K562 (cell line): Measurements from ENCODE around the gene PYCR2. TPM values are rescaled to one million over a fixed set of nuclear protein-coding genes. Genes with fewer than 3 reads are reported as not detected.

Experiments
- ATF4 ChIP-seq: fragments of 450-650 bp; formaldehyde crosslinking; IDR thresholded peaks from 2 replicates; pipeline ENCODE4 v1.4.0; 2022; ENCODE audit warnings: mild to moderate bottlenecking, moderate library complexity
- BCLAF1 ChIP-seq, 2 experiments: fragments of 450-650 bp in 1 of 2; IDR thresholded peaks; 2 replicates each; pipeline ENCODE4 v1.6.1; 2011 to 2017; ENCODE audit warnings: low read depth in 2 of 2, antibody characterized with exemption in 1 of 2, borderline replicate concordance in 1 of 2, low read length in 1 of 2, mild to moderate bottlenecking in 1 of 2, mixed read lengths in 1 of 2; ENCODE audit not compliant: control insufficient read depth in 1 of 2
- CBFB ChIP-seq: sonication (generic); formaldehyde crosslinking; IDR thresholded peaks from 2 replicates; pipeline ENCODE4 v1.4.0; 2020; ENCODE audit warnings: mild to moderate bottlenecking, missing genetic modification reagents
- CREB1 ChIP-seq, 2 experiments: sonication (generic) in 1 of 2; formaldehyde crosslinking in 1 of 2; IDR thresholded peaks; 2 replicates each; pipeline versions ENCODE4 v1.6.1 to v1.8.0; 2012 to 2022; ENCODE audit warnings: inconsistent platforms in 1 of 2, mild to moderate bottlenecking in 1 of 2, missing genetic modification reagents in 1 of 2, moderate library complexity in 1 of 2
- CREB3 ChIP-seq: fragments of 450-650 bp; conservative IDR thresholded peaks from 2 replicates; pipeline ENCODE4 v1.6.1; 2016; ENCODE audit warnings: missing genetic modification characterization, low read depth, mild to moderate bottlenecking, missing compliant biosample characterization, moderate library complexity
- CSDE1 ChIP-seq, 2 experiments: fragments of 450-650 bp; IDR thresholded peaks; 2 replicates each; pipeline ENCODE4 v1.6.1; 2016; ENCODE audit warnings: mild to moderate bottlenecking in 1 of 2
- DIDO1 ChIP-seq: fragments of 450-650 bp; IDR thresholded peaks from 2 replicates; pipeline ENCODE4 v1.6.1; 2016; ENCODE audit warnings: low read depth, missing biosample characterization, missing genetic modification characterization
- E2F3 ChIP-seq: fragments of 250-450 bp; sonication (Bioruptor Pico); IDR thresholded peaks from 2 replicates; pipeline ENCODE4 v1.4.0; 2020; ENCODE audit warnings: mild to moderate bottlenecking
- E2F6 ChIP-seq, 2 experiments: IDR thresholded peaks; 2 replicates each; pipeline ENCODE4 v1.6.1; 2011; ENCODE audit warnings: borderline replicate concordance in 1 of 2, control low read depth in 1 of 2, low read depth in 1 of 2, low read length in 1 of 2, mild to moderate bottlenecking in 1 of 2, mixed read lengths in 1 of 2, moderate library complexity in 1 of 2; ENCODE audit not compliant: insufficient read depth in 1 of 2, insufficient read length in 1 of 2, poor library complexity in 1 of 2, severe bottlenecking in 1 of 2; ENCODE audit errors: extremely low read depth in 1 of 2
- HNRNPH1 ChIP-seq: fragments of 200-400 bp; formaldehyde crosslinking; optimal IDR thresholded peaks from 2 replicates; pipeline ENCODE3; 2017; ENCODE audit warnings: low read depth, mild to moderate bottlenecking, low read length, moderate library complexity
- HOXB6 ChIP-seq: fragments of 250-450 bp; sonication (Bioruptor Pico); IDR thresholded peaks from 2 replicates; pipeline ENCODE4 v1.5.1; 2022; ENCODE audit warnings: mild to moderate bottlenecking, borderline replicate concordance
- PURB ChIP-seq: sonication (generic); formaldehyde crosslinking; IDR thresholded peaks from 2 replicates; pipeline ENCODE4 v1.9.0; 2021; ENCODE audit warnings: low read depth, mild to moderate bottlenecking, missing genetic modification reagents
- RBM17 ChIP-seq: fragments of 200-400 bp; formaldehyde crosslinking; IDR thresholded peaks from 2 replicates; pipeline ENCODE4 v1.6.1; 2017; ENCODE audit warnings: low read depth, mild to moderate bottlenecking, low read length, borderline replicate concordance
- SIN3B ChIP-seq: fragments of 450-650 bp; IDR thresholded peaks from 2 replicates; pipeline ENCODE4 v1.6.1; 2017; ENCODE audit warnings: low read depth, mild to moderate bottlenecking, moderate library complexity
- TBP ChIP-seq: optimal IDR thresholded peaks from 2 replicates; pipeline ENCODE3; 2011; ENCODE audit warnings: low read depth, low read length, improper control_type of control experiment
- TEAD1 ChIP-seq, 2 experiments: fragments of 450-650 bp in 1 of 2; sonication (generic) in 1 of 2; formaldehyde crosslinking; IDR thresholded peaks; 2 replicates each; pipeline versions ENCODE4 v1.4.0 to v1.8.0; 2020 to 2022; ENCODE audit warnings: mild to moderate bottlenecking in 2 of 2, missing genetic modification reagents in 1 of 2
- U2AF2 ChIP-seq: fragments of 200-400 bp; formaldehyde crosslinking; optimal IDR thresholded peaks from 2 replicates; pipeline ENCODE3; 2017; ENCODE audit warnings: low read depth, mild to moderate bottlenecking, low read length
- ZNF212 ChIP-seq: fragments of 450-650 bp; formaldehyde crosslinking; IDR thresholded peaks from 2 replicates; pipeline ENCODE4 v1.4.0; 2020; ENCODE audit warnings: mild to moderate bottlenecking
- ZNF507 ChIP-seq: conservative IDR thresholded peaks from 2 replicates; pipeline ENCODE4 v1.6.1; 2017; ENCODE audit warnings: missing genetic modification characterization, missing compliant biosample characterization
- ZNF583 ChIP-seq: fragments of 250-450 bp; sonication (Bioruptor Pico); IDR thresholded peaks from 2 replicates; pipeline ENCODE4 v1.4.0; 2020
- polyA plus RNA-seq, 8 experiments: library from polyadenylated mRNA; depleted of rRNA in 4 of 8; stranded (reverse) in 5 of 8; unstranded in 3 of 8; fragments of >200 nt; fragmentation: Nextera tagmentation in 2 of 8; fragmentation: Illumina TruSeq in 1 of 8; extraction: Ambion mirVana in 2 of 8; extraction: Trizol in 1 of 8; gene quantifications; 2 replicates each; pipeline versions ENCODE4 v1.2.1 to v1.2.3, GENCODE V29; 2011 to 2014; ENCODE audit warnings: inconsistent platforms in 1 of 8, missing spikeins in 1 of 8
- total RNA-seq, 7 experiments: library from RNA; depleted of rRNA in 6 of 7; stranded (reverse); fragments of >200 nt in 6 of 7; fragmentation: Illumina TruSeq in 2 of 7; extraction: Trizol in 2 of 7; gene quantifications; 2 replicates each; pipeline versions ENCODE4 v1.2.1 to v1.2.3, GENCODE V29; 2011 to 2021; ENCODE audit warnings: low replicate concordance in 1 of 7

PYCR2 gene
- total and polyA plus RNA-seq, 9 of the 15 experiments (the other 6 are each of a cell fraction or from before 2014, with no cell fraction given): 5.5 to 219 (median 127) TPM

GRCh38 chr1:225923692-225924555, at the start of gene PYCR2 (continued):
- TF ChIP-seq E2F6 (IDR thresholded peaks at IDR 0.05; ENCODE audit: borderline replicate concordance in 1 of 2, extremely low read depth in 1 of 2, insufficient read depth in 1 of 2, insufficient read length in 1 of 2, low read depth in 1 of 2, low read length in 1 of 2, poor library complexity in 1 of 2, severe bottlenecking in 1 of 2): peak; percentile 62 to 80
- TF ChIP-seq CBFB (CRISPR knock-in tag): peak; percentile 64; the same call in 1 of the 2 replicates
- peak; percentile 65 for TF ChIP-seq ZNF583 (CRISPR knock-in tag)
- TF ChIP-seq SIN3B: peak; percentile 79; the same call in 1 of the 2 replicates
- peak; percentile 91 for TF ChIP-seq TBP
- no peak for TF ChIP-seq DIDO1 (tag)
- TF ChIP-seq RBM17: no peak
- no peak for TF ChIP-seq HNRNPH1
- 0 out of 2 replicates have a peak, but pooled peaks have one; percentile 13 for TF ChIP-seq E2F3 (CRISPR knock-in tag)
- peak; percentile 56; the same call in 1 of the 2 replicates for TF ChIP-seq CREB1 (IDR thresholded peaks at IDR 0.05)
- TF ChIP-seq CREB1 (CRISPR knock-in tag; IDR thresholded peaks at IDR 0.05): peak; percentile 67; the same call in 1 of the 2 replicates
- TF ChIP-seq ATF4 (CRISPR knock-in tag): peak; percentile 78
- TF ChIP-seq CSDE1 (IDR thresholded peaks at IDR 0.05): no peak
- peak in 1 of 2 experiments; percentile 57; a peak in 1 of 4 replicates for TF ChIP-seq TEAD1 (CRISPR knock-in tag; IDR thresholded peaks at IDR 0.05)
- TF ChIP-seq HOXB6 (CRISPR knock-in tag): no peak
- peak; percentile 74; the same call in 1 of the 2 replicates for TF ChIP-seq CREB3 (tag)
- no peak for TF ChIP-seq ZNF507
- TF ChIP-seq BCLAF1 (IDR thresholded peaks at IDR 0.05; ENCODE audit: borderline replicate concordance in 1 of 2, control insufficient read depth in 1 of 2, low read depth in 2 of 2, low read length in 1 of 2): peak in 1 of 2 experiments; percentile 93; a peak in 2 of 4 replicates
- TF ChIP-seq ZNF212 (CRISPR knock-in tag): no peak
- no peak for TF ChIP-seq PURB (CRISPR knock-in tag)
- TF ChIP-seq U2AF2: no peak
